HEK293 (cell line): ENCODE measurements around the gene ZNF618.

Experiments
- CTCF ChIA-PET: fragments of 350-600 bp; formaldehyde crosslinking; extraction: SDS; loops from one replicate; lab custom pipeline; 2021; ENCODE audit warnings: antibody characterized with exemption; lab: Yijun Ruan, JAX
- POLR2A ChIA-PET: fragments of 300-600 bp; formaldehyde crosslinking; extraction: SDS; loops from one replicate; lab custom pipeline; 2020; ENCODE audit warnings: antibody characterized with exemption, inconsistent platforms; lab: Yijun Ruan, JAX
- H3K27ac ChIP-seq: fragments of 200-500 bp; sonication (Bioruptor generic); 2 replicates; pipeline ENCODE4 v1.5.1; 2014; ENCODE audit warnings: low read depth, low read length, control low read depth, inconsistent platforms; ENCODE audit errors: extremely low read depth
- H3K36me3 ChIP-seq, 2 experiments: fragments of 200-500 bp in 1 of 2; sonication (Bioruptor generic) in 1 of 2; 1 replicate in 1 of 2; 2 replicates in 1 of 2; pipeline ENCODE4 v1.5.1; 2014 to 2017; ENCODE audit warnings: inconsistent platforms in 2 of 2, low read length in 2 of 2; ENCODE audit not compliant: control insufficient read depth in 2 of 2, insufficient read depth in 1 of 2
- H3K4me1 ChIP-seq: fragments of 200-500 bp; sonication (Bioruptor generic); 2 replicates; pipeline ENCODE4 v1.5.1; 2014; ENCODE audit warnings: mild to moderate bottlenecking, low read length, inconsistent platforms; ENCODE audit not compliant: control insufficient read depth, insufficient read depth
- H3K4me3 ChIP-seq: 2 replicates; pipeline ENCODE4 v1.5.1; 2011; ENCODE audit warnings: low read depth, mild to moderate bottlenecking, control low read depth, low read length, moderate library complexity
- H3K9me3 ChIP-seq: fragments of 200-500 bp; sonication (Bioruptor generic); 2 replicates; pipeline ENCODE4 v1.5.1; 2014; ENCODE audit warnings: low read depth, low read length, inconsistent platforms; ENCODE audit not compliant: control insufficient read depth, insufficient read depth
- HIC1 ChIP-seq: fragments of 450-650 bp; formaldehyde crosslinking; IDR thresholded peaks from 2 replicates; pipeline ENCODE4 v1.5.1; 2016; ENCODE audit warnings: missing biosample characterization, missing genetic modification characterization
- MEIS1 ChIP-seq: sonication (generic); formaldehyde crosslinking; IDR thresholded peaks from 2 replicates; pipeline ENCODE4 v1.8.1; 2022; ENCODE audit warnings: missing genetic modification reagents, mild to moderate bottlenecking, borderline replicate concordance
- PRDM10 ChIP-seq: fragments of 450-650 bp; formaldehyde crosslinking; IDR thresholded peaks from 2 replicates; pipeline ENCODE4 v1.5.1; 2016; ENCODE audit warnings: missing biosample characterization, missing genetic modification characterization
- SETDB1 ChIP-seq: IDR thresholded peaks from one replicate; pipeline ENCODE4 v1.6.1; 2017; ENCODE audit warnings: mild to moderate bottlenecking, low read length, moderate library complexity, mixed read lengths; ENCODE audit not compliant: insufficient read length
- TRIM28 ChIP-seq: IDR thresholded peaks from 2 replicates; pipeline ENCODE4 v1.6.1; 2011; ENCODE audit warnings: low read length, control low read depth, borderline replicate concordance
- ZBTB8A ChIP-seq: fragments of 450-650 bp; formaldehyde crosslinking; IDR thresholded peaks from 2 replicates; pipeline ENCODE4 v1.5.1; 2016; ENCODE audit warnings: missing biosample characterization, missing genetic modification characterization
- ZFHX2 ChIP-seq: fragments of 450-650 bp; formaldehyde crosslinking; conservative IDR thresholded peaks from 2 replicates; pipeline ENCODE4 v1.5.1; 2016; ENCODE audit warnings: missing biosample characterization, missing genetic modification characterization
- ZNF148 ChIP-seq: fragments of 450-650 bp; formaldehyde crosslinking; IDR thresholded peaks from 2 replicates; pipeline ENCODE4 v1.5.0; 2017; ENCODE audit warnings: missing biosample characterization, missing genetic modification characterization, borderline replicate concordance
- ZNF155 ChIP-seq: fragments of 450-650 bp; formaldehyde crosslinking; IDR thresholded peaks from 2 replicates; pipeline ENCODE4 v1.5.1; 2016; ENCODE audit warnings: missing biosample characterization, missing genetic modification characterization
- ZNF18 ChIP-seq: fragments of 450-650 bp; formaldehyde crosslinking; IDR thresholded peaks from 2 replicates; pipeline ENCODE4 v1.5.1; 2016; ENCODE audit warnings: missing biosample characterization, missing genetic modification characterization
- ZNF221 ChIP-seq: fragments of 450-650 bp; formaldehyde crosslinking; IDR thresholded peaks from 2 replicates; pipeline ENCODE4 v1.5.1; 2017; ENCODE audit warnings: missing biosample characterization, missing genetic modification characterization, borderline replicate concordance
- ZNF239 ChIP-seq: fragments of 450-650 bp; formaldehyde crosslinking; IDR thresholded peaks from 2 replicates; pipeline ENCODE4 v1.5.1; 2016; ENCODE audit warnings: missing biosample characterization, missing genetic modification characterization
- ZNF24 ChIP-seq: fragments of 450-650 bp; formaldehyde crosslinking; IDR thresholded peaks from 2 replicates; pipeline ENCODE4 v1.5.1; 2016; ENCODE audit warnings: missing biosample characterization, missing genetic modification characterization
- ZNF398 ChIP-seq: fragments of 450-650 bp; formaldehyde crosslinking; IDR thresholded peaks from 2 replicates; pipeline ENCODE4 v1.5.1; 2017; ENCODE audit warnings: missing biosample characterization, missing genetic modification characterization
- ZNF426 ChIP-seq: fragments of 450-650 bp; formaldehyde crosslinking; IDR thresholded peaks from 2 replicates; pipeline ENCODE4 v1.5.1; 2017; ENCODE audit warnings: missing biosample characterization, missing genetic modification characterization, mild to moderate bottlenecking, inconsistent platforms, moderate library complexity
- ZNF473 ChIP-seq: fragments of 450-650 bp; formaldehyde crosslinking; IDR thresholded peaks from 2 replicates; pipeline ENCODE4 v1.5.1; 2017; ENCODE audit warnings: missing biosample characterization, missing genetic modification characterization
- ZNF571 ChIP-seq: fragments of 450-650 bp; formaldehyde crosslinking; IDR thresholded peaks from 2 replicates; pipeline ENCODE4 v1.5.0; 2017; ENCODE audit warnings: missing biosample characterization, missing genetic modification characterization
- ZNF610 ChIP-seq: fragments of 450-650 bp; formaldehyde crosslinking; IDR thresholded peaks from 2 replicates; pipeline ENCODE4 v1.5.1; 2016; ENCODE audit warnings: missing biosample characterization, missing genetic modification characterization, borderline replicate concordance
- ZNF629 ChIP-seq: fragments of 450-650 bp; formaldehyde crosslinking; IDR thresholded peaks from 2 replicates; pipeline ENCODE4 v1.5.1; 2017; ENCODE audit warnings: missing biosample characterization, missing genetic modification characterization
- ZNF704 ChIP-seq: fragments of 450-650 bp; formaldehyde crosslinking; IDR thresholded peaks from 2 replicates; pipeline ENCODE4 v1.5.1; 2016; ENCODE audit warnings: missing biosample characterization, missing genetic modification characterization

Gene ZNF618

GRCh38 chr9:114102484-114102883 is 226.4 kb downstream of the ZNF618 start:
- Histone ChIP-seq H3K36me3 (no peaks in the 10 kb centered on the region), H3K4me3 (no peak overlapping the region), H3K27ac (no peak overlapping the region), H3K4me1 (no peaks in the 10 kb centered on the region), H3K9me3 (no peaks in the 10 kb centered on the region)
- no peak for TF ChIP-seq ZNF610 (tag by site-specific recombination)
- no peak for TF ChIP-seq ZNF704 (tag by site-specific recombination)
- peak; percentile 77 for TF ChIP-seq SETDB1
- peak; percentile 69; the same call in 1 of the 2 replicates for TF ChIP-seq TRIM28
- TF ChIP-seq ZNF155, result no peak
- no peak for TF ChIP-seq ZNF24 (tag by site-specific recombination)
- ChIA-PET POLR2A (no interaction called here), CTCF (interaction anchor here (0.6 to 2.2 kb wide), 3 partner anchors 20 to 514 kb away, joined by 3 to 17 read pairs (median 9); no protein-coding TSS in a partner anchor)

- TF ChIP-seq ZNF398 (tag by site-specific recombination) (no peak), ZNF571 (tag by site-specific recombination) (no peak), MEIS1 (no peak), PRDM10 (tag by site-specific recombination) (no peak), ZFHX2 (tag by site-specific recombination) (no peak), ZNF629 (no peak), ZNF221 (no peak), ZNF18 (no peak), HIC1 (no peak), ZNF426 (tag by site-specific recombination) (no peak), SETDB1 (no peak), ZNF239 (tag by site-specific recombination) (no peak), ZBTB8A (tag by site-specific recombination) (no peak), ZNF148 (tag by site-specific recombination) (no peak), ZNF473 (no peak)
- ChIA-PET POLR2A (no interaction called here), CTCF (interaction anchor here (1.0 to 10.8 kb wide), 5 partner anchors 17 to 186 kb away, joined by 4 to 225 read pairs (median 37); no protein-coding TSS in a partner anchor)
- Histone ChIP-seq H3K9me3 (no peaks in the 10 kb centered on the region), H3K4me1 (no peaks in the 10 kb centered on the region), H3K4me3 (no peak overlapping the region), H3K27ac (no peak overlapping the region), H3K36me3 (no peaks in the 10 kb centered on the region)
Measured at GRCh38 chr9:114105236-114105635, 229.1 kb downstream of the ZNF618 start.
